Measurements from ENCODE around the gene GPR158. TPM values are rescaled to one million over a fixed set of nuclear protein-coding genes. Genes with fewer than 3 reads are reported as not detected.

Gene GPR158
- total RNA-seq, 1 experiment from 2014 or later: 2.9 TPM

DNA sequence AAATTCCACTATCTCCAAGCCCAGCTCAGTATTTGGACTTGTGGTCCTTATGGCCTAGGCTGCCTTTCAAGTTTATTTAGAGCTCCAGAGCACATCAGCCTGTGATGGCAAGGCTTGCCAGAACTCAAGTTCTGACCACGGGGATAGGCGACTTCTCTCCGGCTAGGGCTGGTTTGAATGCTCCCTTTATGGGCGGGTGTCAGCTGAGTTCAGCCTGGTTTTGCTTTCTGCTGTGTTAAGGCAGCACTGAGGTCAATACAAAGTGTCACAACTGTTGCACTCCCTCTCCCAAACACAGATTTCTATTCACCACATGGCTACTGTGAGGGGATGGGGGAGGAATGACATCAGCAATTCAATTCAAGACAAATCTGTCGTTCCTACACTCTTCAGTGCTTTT lies 441.1 kb downstream of the GPR158 start:
- H3K36me3 ChIP-seq (ENCODE audit: control insufficient read depth in 1 of 2, insufficient read depth in 2 of 2, low read length in 2 of 2): no peaks in the 10 kb centered on the region
- no peaks in the 10 kb centered on the region for H3K9me2 ChIP-seq (ENCODE audit: insufficient read depth)
- CTCF ChIA-PET: no interaction called here
- no peak for ATAC-seq
- no peak overlapping the region for H2AFZ ChIP-seq (ENCODE audit: low read depth, low read length, poor library complexity, severe bottlenecking)
- H3K79me2 ChIP-seq (ENCODE audit: insufficient read depth, low read length): no peaks in the 10 kb centered on the region
- no peak overlapping the region for H3K9ac ChIP-seq (ENCODE audit: low read length)
- H4K20me1 ChIP-seq (ENCODE audit: insufficient read depth): no peaks in the 10 kb centered on the region
- H3K4me3 ChIP-seq (replicated peaks in 1 of 2; ENCODE audit: low read depth in 1 of 2, low read length in 2 of 2): no peak overlapping the region
- no peaks in the 10 kb centered on the region for H3K27me3 ChIP-seq (ENCODE audit: insufficient read depth, low read length)
- H3K4me1 ChIP-seq (ENCODE audit: control insufficient read depth in 1 of 2, insufficient read depth in 2 of 2, low read length in 2 of 2): no peaks in the 10 kb centered on the region
- RAD21 ChIA-PET (ENCODE audit: low non-redundant PET in 1 of 2, low total read pairs in 2 of 2, uncharacterized antibody in 2 of 2, unreplicated experiment in 2 of 2): no interaction called here
- no peak overlapping the region for H3K4me2 ChIP-seq (ENCODE audit: low read length)
- no peaks in the 10 kb centered on the region for H3K9me3 ChIP-seq (ENCODE audit: control insufficient read depth in 1 of 2, insufficient read depth in 1 of 2, low read depth in 1 of 2, low read length in 2 of 2)
- H3K27ac ChIP-seq (ENCODE audit: low read depth, low read length): no peak overlapping the region
- TF ChIP-seq POLR2A (IDR thresholded peaks at IDR 0.05; ENCODE audit: borderline replicate concordance, extremely low read depth, insufficient read depth, insufficient read length): no peak
- TF ChIP-seq ZNF274 (IDR thresholded peaks at IDR 0.05; ENCODE audit: low read depth, low read length): no peak
- POLR2A ChIA-PET: no interaction called here
- intact Hi-C loops (cut with micrococcal nuclease): no loop called here
- no peak for DNase-seq (ENCODE audit: low read depth, low spot score)
- BruUV-seq (replicated peaks): no TSS peak

DNA sequence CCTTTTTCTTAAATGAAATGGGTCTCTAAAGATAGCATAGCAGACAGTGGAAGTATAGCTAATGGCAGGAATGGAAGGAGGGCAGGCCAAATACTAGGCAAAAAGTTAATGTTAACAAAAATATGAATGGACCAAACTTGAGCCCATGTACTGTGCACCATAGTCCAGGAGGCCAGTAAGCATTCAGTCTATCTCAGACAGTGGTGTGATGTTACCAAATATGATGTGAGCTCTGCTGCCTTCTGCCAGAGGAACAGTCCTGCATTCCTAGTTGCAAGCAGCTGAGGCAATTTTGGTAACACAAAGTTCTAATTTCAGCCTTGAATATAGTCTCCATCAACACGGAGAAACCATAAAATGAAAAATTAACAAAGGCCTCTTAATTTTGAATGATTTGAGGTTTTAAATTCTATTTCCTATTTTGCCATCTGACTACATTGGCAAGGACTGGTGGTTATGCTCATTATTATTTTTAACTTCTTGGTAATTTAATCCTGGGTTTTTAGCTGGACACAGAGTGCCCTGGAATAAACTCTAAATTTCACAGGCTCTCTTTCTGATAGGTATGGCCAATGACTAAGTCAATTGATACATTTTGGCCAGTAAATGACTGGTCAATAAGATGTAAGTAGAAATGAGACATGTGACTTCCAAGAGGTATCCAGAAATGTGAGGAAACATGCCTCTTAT lies 442.2 kb downstream of the GPR158 start:
- TF ChIP-seq POLR2A (IDR thresholded peaks at IDR 0.05; ENCODE audit: borderline replicate concordance, extremely low read depth, insufficient read depth, insufficient read length) (no peak), CEBPB (IDR thresholded peaks at IDR 0.05; ENCODE audit: low read depth) (no peak), SRF (IDR thresholded peaks at IDR 0.05; ENCODE audit: low read depth) (no peak)
- no peaks in the 10 kb centered on the region for H3K36me3 ChIP-seq (ENCODE audit: control insufficient read depth in 1 of 2, insufficient read depth in 2 of 2, low read length in 2 of 2)
- H3K4me3 ChIP-seq (replicated peaks in 1 of 2; ENCODE audit: low read depth in 1 of 2, low read length in 2 of 2): no peak overlapping the region
- H3K4me2 ChIP-seq (ENCODE audit: low read length): no peak overlapping the region
- no peaks in the 10 kb centered on the region for H3K4me1 ChIP-seq (ENCODE audit: control insufficient read depth in 1 of 2, insufficient read depth in 2 of 2, low read length in 2 of 2)
- intact Hi-C loops (cut with micrococcal nuclease): no loop called here
- ATAC-seq: no peak
- no TSS peak for BruUV-seq (replicated peaks)
- CTCF ChIA-PET: no interaction called here
- POLR2A ChIA-PET: no interaction called here
- H2AFZ ChIP-seq (ENCODE audit: low read depth, low read length, poor library complexity, severe bottlenecking): no peak overlapping the region
- no peak overlapping the region for H3K9ac ChIP-seq (ENCODE audit: low read length)
- no peaks in the 10 kb centered on the region for H3K27me3 ChIP-seq (ENCODE audit: insufficient read depth, low read length)
- H3K9me3 ChIP-seq (ENCODE audit: control insufficient read depth in 1 of 2, insufficient read depth in 1 of 2, low read depth in 1 of 2, low read length in 2 of 2): no peaks in the 10 kb centered on the region
- DNase-seq (ENCODE audit: low read depth, low spot score): no peak
- H3K9me2 ChIP-seq (ENCODE audit: insufficient read depth): no peaks in the 10 kb centered on the region
- H4K20me1 ChIP-seq (ENCODE audit: insufficient read depth): no peaks in the 10 kb centered on the region
- RAD21 ChIA-PET (ENCODE audit: low non-redundant PET in 1 of 2, low total read pairs in 2 of 2, uncharacterized antibody in 2 of 2, unreplicated experiment in 2 of 2): no interaction called here
- H3K27ac ChIP-seq (ENCODE audit: low read depth, low read length): no peak overlapping the region
- no peaks in the 10 kb centered on the region for H3K79me2 ChIP-seq (ENCODE audit: insufficient read depth, low read length)
